Tibial nerve (tissue), 4 donors: ENCODE measurements around the gene C2CD5.

Experiments used
- CTCF ChIP-seq, 5 experiments: fragments of 200-600 bp in 3 of 5; fragments of 450-650 bp in 2 of 5; sonication (generic) in 3 of 5; IDR thresholded peaks; one replicate each; pipeline ENCODE4 v1.5.1; 2016 to 2019; ENCODE audit warnings: antibody characterized with exemption in 5 of 5, mild to moderate bottlenecking in 3 of 5, moderate library complexity in 2 of 5
- EP300 ChIP-seq, 2 donors: sonication (generic); formaldehyde crosslinking; IDR thresholded peaks; one replicate each; pipeline ENCODE4 v1.6.1; 2017; ENCODE audit warnings: antibody characterized with exemption in 2 of 2, mild to moderate bottlenecking in 1 of 2
- POLR2A ChIP-seq, 2 donors: fragments of 450-650 bp; IDR thresholded peaks; one replicate each; pipeline ENCODE4 v1.6.1; 2017; ENCODE audit warnings: antibody characterized with exemption in 2 of 2, mild to moderate bottlenecking in 2 of 2, moderate library complexity in 2 of 2

- TF ChIP-seq EP300 (IDR thresholded peaks at IDR 0.05) (no peak), CTCF (IDR thresholded peaks at IDR 0.05) (no peak), POLR2A (IDR thresholded peaks at IDR 0.05) (no peak)
Observed at GRCh38 chr12:22463306-22463705, 81.0 kb downstream of the C2CD5 start.
